GM18505 (cell line): Measurements from ENCODE around the gene RAB15.

ENCODE experiments used
- ATAC-seq: cut with Tn5 transposase; IDR thresholded peaks from one replicate; pipeline ENCODE4 v1.9.1; 2021; ENCODE audit not compliant: unreplicated experiment
- POLR2A ChIP-seq: IDR thresholded peaks from 4 replicates; pipeline ENCODE4 v1.6.1; 2011; ENCODE audit warnings: borderline replicate concordance; ENCODE audit not compliant: insufficient read depth, insufficient read length; ENCODE audit errors: extremely low read depth

Gene RAB15

DNA sequence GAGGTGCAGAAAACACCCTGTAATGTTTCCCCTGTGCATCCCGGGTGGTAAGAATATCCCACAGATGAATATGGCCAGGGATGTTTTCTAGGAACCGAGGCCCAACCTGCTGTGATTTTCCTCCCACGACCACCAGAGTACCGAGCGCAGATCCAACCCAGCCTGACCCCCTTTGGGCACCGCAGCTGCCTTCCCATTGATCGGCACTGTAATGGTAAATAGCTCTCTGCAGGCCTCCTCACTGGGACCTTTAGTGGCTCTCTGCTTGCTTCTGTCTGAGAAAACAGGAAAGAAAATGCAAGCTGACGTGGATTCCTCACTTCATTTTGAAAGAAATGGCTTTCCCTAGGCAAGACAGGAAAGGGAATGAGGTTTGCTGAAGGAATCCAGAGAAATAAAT lies 2.4 kb upstream of the RAB15 start:
- TF ChIP-seq POLR2A, result no peak
- ATAC-seq, result no peak

DNA sequence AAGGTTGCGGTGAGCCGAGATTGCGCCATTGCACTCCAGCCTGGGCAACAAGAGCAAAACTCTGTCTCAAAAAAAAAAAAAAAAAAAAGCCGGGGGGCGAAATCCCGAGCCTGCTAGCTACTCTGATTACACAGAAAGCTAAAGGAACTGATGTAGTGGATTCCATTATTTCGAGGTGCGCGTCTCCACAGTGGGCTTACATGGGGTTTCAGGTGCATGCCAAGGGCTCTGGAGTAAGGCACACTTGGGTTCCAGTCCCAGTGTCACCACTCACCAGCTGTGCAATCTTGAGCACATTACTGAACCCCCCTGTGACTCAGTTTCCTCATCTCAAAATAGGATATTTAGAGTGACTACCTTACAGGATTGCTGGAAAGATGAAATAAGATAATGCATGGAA lies 1.7 kb upstream of the RAB15 start:
- no peak for TF ChIP-seq POLR2A
- ATAC-seq, result no peak

DNA sequence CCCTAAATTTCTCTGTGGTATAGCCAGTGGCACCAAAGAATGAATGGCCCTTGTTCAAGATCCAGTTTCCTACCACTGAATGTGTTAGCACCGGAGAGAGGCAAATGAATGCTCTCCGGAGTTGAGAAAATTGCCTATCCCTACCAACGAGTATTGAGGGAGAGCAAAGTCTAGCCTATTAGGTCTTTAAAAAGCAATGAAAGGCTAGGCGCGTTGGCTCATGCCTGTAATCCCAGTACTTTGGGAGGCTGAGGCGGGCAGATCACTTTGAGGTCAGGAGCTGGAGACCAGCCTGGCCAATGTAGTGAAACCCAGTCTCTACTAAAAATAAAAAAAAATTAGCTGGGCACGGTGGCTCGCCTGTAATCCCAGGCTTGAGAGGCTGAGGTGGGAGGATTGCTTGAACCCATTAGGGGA lies 898 bp upstream of the RAB15 start:
- no peak for TF ChIP-seq POLR2A

DNA sequence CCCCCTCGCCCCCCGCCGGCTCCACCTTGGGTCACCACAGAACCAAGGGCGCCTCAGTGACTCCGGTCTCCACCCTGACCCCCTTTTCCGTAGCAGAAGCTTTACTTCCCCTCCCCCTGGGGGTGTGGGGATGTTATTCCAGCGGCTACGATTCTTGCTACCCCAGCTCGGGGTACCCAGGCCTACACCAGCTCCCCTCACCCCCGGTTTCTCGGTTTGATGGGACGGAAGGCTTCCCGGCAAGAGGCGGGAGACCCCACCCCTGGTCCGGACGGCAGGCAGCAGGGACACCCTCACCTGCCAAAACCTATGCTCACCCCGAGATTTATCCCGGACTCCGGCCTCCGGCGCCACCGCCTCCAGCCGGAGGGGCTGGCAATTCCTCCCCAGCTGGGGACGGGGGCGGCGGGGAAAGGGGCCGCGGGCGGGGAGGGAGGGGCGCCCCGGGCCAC lies 619 bp downstream of the RAB15 start:
- TF ChIP-seq POLR2A, result no peak
- ATAC-seq, result no peak

More for the DNA sequence above, 898 bp upstream of the RAB15 start:
- ATAC-seq, result no peak

DNA sequence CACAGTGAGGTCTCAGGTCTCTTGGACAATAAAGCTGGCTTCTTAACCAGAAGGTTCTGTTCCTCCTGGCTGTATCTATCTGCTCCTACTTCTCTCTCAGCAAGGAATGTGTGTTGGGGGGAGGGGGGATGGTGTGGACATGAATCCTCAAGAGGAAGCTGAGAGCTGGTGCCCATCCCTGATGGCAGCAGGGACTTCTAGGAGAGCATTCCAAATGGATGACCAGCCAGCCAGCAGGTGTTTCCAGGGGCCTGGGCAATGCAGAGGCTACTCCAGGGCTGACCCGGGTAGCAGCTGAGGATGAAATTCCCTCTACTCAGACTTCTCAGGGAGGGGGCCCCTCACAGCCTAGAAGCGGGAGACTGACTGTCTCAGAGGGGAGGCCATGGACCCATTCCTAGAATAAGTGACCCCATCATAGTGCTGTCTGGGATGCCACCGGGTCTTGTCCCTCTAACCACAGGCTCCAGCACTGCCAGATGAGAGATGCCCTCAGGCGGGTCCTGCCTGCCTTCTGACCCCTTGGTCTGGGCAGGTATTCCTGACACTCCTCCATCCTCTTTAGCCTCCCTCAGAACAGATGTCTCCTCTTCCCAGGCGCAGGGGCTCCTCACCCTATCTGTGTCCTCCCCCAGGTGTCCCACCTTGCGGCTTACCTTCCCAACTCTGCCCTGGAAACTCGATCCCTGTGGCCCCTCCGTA lies 1.2 kb downstream of the RAB15 start:
- TF ChIP-seq POLR2A, result no peak
- no peak for ATAC-seq

DNA sequence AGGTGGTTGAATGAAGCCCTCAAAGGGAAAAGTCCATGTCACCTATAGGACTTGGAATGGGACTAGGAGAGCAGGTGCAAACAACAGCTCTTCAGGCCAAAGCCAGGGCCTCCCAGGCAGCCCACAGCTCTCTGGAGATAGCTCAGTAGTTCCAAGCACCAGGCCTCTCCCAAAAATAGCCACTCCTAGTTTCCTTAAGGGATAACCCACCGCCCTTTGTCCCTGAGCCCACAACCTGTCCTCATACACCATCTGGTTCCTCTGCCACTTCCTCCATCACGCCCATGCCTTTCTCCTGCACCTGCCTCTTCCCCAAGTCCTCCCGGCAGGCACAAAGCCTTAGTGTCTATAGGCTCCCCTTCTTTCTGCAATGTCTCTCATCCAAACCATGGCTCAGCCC lies 2.1 kb downstream of the RAB15 start:
- ATAC-seq, result no peak
- TF ChIP-seq POLR2A, result no peak

DNA sequence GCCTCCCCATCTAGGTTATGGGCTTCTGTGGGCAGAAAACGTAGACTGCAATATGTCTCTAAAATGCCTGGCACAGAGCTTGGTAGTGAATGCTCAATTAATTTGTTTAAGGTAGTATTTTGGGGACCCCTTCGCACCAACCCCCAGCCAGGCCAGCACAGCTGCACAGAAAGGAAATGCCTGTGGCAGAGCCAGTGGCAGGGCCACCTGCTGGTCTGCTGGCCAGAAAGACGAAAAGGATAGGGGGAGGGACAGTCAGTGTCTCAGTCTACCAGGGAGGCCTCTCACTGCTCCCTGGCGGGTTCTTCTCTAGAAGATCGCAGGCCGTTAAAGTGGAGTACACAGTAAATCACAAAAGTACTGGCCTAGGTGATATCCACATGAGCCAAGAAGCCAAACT lies 3.5 kb downstream of the RAB15 start:
- no peak for ATAC-seq
- TF ChIP-seq POLR2A, result no peak

DNA sequence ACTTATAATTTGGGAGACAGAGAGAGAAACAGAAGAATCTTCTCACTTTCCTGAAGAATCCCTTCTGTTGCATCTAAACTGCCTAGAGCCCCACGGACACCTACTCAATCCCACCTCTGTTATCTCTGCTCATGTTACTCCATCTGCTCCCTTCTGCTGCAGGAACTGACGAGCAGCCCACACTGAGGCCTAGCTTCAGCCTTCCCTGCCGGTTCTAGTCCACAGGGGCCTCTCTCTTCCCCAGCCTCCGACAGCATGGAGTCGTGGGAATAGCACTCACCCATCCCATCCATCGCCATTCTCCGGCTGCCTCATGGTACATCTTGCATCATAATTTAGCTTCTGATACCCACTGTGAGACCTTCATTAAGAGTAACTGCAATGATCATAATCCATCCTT lies 4.0 kb downstream of the RAB15 start:
- ATAC-seq, result no peak
- TF ChIP-seq POLR2A, result no peak

DNA sequence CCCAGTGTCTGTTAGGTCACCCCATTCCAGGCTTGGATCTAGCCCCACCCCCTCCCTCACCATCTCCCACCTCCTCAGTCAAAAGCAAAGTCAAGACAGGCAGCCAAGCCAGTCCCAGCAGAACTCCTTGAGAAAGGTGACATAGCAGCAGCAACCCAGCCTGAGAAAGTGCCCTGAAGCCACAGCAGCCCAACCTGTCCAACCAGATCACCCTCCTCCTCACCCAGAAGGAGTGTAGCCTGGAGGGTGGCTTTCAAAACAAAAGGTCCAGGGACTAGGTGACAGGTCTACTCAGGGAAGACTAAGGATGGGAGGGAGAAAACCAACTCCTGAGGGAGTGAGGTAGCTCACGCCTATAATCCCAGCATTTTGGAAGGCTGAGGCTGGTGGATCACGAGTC lies 5.2 kb downstream of the RAB15 start:
- no peak for ATAC-seq
- TF ChIP-seq POLR2A, result no peak

DNA sequence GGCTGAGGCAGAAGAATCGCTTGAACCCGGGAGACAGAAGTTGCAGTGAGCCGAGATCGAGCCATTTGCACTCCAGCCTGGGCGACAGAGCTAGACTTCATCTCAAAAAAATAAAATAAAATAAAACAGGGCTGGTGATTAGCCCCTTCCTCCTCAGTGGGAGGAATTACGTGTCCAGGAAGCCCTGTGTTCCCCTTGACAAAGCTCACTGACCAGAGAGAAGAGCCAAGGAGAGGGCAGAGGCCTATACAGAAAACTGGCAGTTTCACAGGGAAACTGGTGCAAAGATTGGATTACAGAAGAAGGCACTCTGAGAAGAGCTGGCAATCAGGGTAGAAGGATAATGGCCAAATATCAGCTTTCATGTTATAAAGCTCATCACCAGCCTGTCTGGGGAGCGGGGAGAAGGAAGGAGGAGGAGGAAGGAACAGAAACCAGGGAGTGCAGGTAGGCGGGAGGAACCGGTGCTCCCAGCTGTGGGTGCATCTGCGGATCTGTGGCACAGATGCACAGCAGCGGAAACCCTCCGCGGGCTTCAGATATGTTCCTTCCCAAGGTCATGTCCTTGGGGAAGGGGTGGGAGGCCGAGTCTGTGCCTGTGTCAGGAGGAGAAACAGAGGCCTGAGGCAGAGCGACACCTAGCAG lies 6.7 kb downstream of the RAB15 start:
- TF ChIP-seq POLR2A, result no peak
- no peak for ATAC-seq

DNA sequence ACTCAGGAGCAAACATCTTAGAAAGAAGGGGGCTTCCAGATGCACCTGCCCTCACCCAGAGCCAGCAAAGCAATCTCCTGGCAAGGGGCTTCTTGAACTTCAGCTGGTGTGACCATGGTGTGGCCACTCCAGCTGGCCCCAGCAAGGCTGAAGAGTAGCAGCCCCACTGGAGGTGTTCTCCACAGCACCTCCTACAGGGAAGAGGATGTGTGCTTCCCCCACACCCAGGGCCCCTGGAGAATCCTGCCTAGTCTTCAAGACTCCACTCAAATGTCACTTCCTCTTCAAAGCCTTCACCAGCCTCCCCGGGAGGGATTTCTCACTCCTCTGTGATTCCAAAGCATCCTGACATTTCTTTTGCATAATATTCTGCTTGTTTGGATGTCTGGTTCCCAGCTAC lies 8.5 kb downstream of the RAB15 start:
- ATAC-seq, result no peak
- no peak for TF ChIP-seq POLR2A

DNA sequence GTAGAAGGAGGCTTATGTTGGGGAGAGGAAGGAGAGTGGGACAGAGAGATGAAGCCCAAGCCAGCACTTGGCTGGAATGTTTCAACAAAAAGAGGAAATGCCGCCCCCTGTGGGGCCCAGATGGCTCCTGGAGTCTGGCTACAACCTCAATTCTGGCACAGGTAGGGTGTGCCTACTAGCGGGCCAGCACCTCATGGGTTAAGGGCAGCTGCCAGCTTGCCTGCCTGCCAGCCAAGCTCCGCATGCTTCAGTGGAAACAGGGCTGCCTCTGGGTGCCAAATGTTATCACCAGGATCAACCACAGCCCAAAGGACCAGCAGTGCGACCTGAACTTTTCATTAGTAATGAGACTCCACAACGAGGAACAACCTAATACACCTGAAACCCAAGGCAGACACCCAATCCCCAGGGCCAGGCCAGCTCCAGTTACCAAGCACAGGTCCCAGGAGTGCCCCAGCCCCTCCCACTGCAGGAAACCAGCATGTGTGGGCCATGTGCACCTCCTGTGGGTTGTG lies 11.3 kb downstream of the RAB15 start:
- TF ChIP-seq POLR2A, result no peak
- no peak for ATAC-seq

DNA sequence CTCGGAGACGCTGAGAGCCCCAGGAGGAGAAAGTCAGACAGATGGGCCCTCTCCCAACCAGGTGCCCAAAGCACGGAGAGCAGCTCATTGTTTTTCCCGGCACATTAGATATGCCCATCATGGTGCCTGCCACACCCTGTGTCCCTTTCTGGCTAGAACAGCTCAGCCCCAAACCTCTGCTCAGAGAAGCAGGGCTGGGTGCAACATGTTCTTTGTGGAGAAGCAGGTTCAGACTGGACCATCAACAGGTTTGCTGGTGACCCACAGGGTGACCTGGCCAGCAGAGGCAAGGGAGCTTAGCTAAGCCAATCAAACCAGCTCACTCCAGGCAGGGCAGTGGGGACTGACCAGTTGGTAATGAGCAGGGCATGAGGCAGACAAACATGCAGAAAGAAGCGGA lies 13.4 kb downstream of the RAB15 start:
- ATAC-seq, result no peak
- TF ChIP-seq POLR2A, result no peak

DNA sequence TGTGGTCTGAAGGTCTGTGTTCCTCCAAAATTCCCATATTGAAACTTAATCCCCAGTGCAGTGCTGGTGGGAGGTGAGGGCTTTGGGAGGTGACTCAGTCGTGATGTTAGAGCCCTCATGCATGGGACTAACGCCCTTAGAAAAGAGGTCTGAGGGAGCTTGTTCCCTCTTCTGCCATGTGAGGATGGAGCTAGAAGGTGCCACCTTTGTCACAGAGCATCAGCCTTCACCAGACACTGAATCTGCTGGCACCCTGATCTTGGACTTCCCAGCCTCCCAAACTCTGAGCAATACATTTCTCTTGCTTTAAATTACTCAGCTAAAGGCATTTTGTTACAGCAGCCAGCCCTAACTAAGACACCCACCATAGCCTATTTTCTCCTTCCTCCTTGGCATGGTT lies 13.9 kb downstream of the RAB15 start:
- no peak for ATAC-seq
- TF ChIP-seq POLR2A, result no peak
